IMR-90 (cell line): ENCODE data around the gene TCF7L1. TPM values are rescaled to one million over a fixed set of nuclear protein-coding genes. Genes with fewer than 3 reads are reported as not detected.

Source experiments
- ATAC-seq: fragments of 200-7000 bp; cut with Tn5 transposase; 2 replicates; pipeline ENCODE4 v1.9.1; 2020; ENCODE audit warnings: low read depth, mild to moderate bottlenecking, moderate library complexity
- BruUV-seq: library from RNA; stranded (reverse); fragments of 400-500 nt; replicated peaks from 2 replicates; lab custom pipeline; 2021; lab: Mats Ljungman, UMichigan
- CTCF ChIA-PET: fragments of 300-600 bp; formaldehyde crosslinking; extraction: SDS; loops from one replicate; lab custom pipeline; 2021; ENCODE audit warnings: antibody characterized with exemption; lab: Yijun Ruan, JAX
- POLR2A ChIA-PET: fragments of 300-600 bp; sonication (Branson Sonifier 250); formaldehyde crosslinking; loops from one replicate; lab custom pipeline; 2022; ENCODE audit warnings: antibody characterized with exemption; ENCODE audit not compliant: unreplicated experiment; lab: Charles Lee
- DNase-seq: peaks from one replicate; pipeline ENCODE4 v3.0.0; 2013
- H2AFZ ChIP-seq: replicated peaks from 2 replicates; pipeline ENCODE3; 2013; ENCODE audit warnings: low read length, mild to moderate bottlenecking; ENCODE audit not compliant: poor library complexity
- H2AK5ac ChIP-seq: 2 replicates; pipeline ENCODE4 v1.6.1; 2013; ENCODE audit warnings: low read depth, low read length, inconsistent platforms
- H2AK9ac ChIP-seq: replicated peaks from 2 replicates; pipeline ENCODE3; 2013; ENCODE audit warnings: mild to moderate bottlenecking, low read depth, low read length, moderate library complexity; ENCODE audit not compliant: poor library complexity
- H2BK120ac ChIP-seq: 2 replicates; pipeline ENCODE4 v1.6.1; 2013; ENCODE audit warnings: low read depth, low read length, inconsistent platforms
- H2BK15ac ChIP-seq: 3 replicates; pipeline ENCODE4 v1.6.1; 2013; ENCODE audit warnings: low read depth, low read length, inconsistent platforms
- H2BK20ac ChIP-seq: 2 replicates; pipeline ENCODE4 v1.6.1; 2013; ENCODE audit warnings: low read depth, mild to moderate bottlenecking, inconsistent platforms, low read length, moderate library complexity
- H2BK5ac ChIP-seq: 2 replicates; pipeline ENCODE4 v1.6.1; 2013; ENCODE audit warnings: mild to moderate bottlenecking, low read depth, low read length, inconsistent platforms; ENCODE audit not compliant: poor library complexity, severe bottlenecking
- H3K14ac ChIP-seq: replicated peaks from 2 replicates; pipeline ENCODE4 v1.6.1; 2013; ENCODE audit warnings: low read depth, low read length, inconsistent platforms
- H3K18ac ChIP-seq: 2 replicates; pipeline ENCODE4 v1.6.1; 2013; ENCODE audit warnings: low read depth, low read length, control low read depth
- H3K23ac ChIP-seq: 2 replicates; pipeline ENCODE4 v1.6.1; 2013; ENCODE audit warnings: low read depth, low read length, inconsistent platforms
- H3K27ac ChIP-seq: 2 replicates; pipeline ENCODE4 v1.5.1; 2013; ENCODE audit warnings: mild to moderate bottlenecking, control low read depth, low read length; ENCODE audit not compliant: insufficient read depth
- H3K27me3 ChIP-seq: 2 replicates; pipeline ENCODE4 v1.6.1; 2013; ENCODE audit warnings: low read length; ENCODE audit not compliant: control insufficient read depth, insufficient read depth
- H3K36me3 ChIP-seq: 2 replicates; pipeline ENCODE4 v1.6.1; 2013; ENCODE audit warnings: low read length, mixed read lengths; ENCODE audit not compliant: control insufficient read depth, insufficient read depth
- H3K4ac ChIP-seq: 2 replicates; pipeline ENCODE4 v1.6.1; 2013; ENCODE audit warnings: low read depth, low read length, inconsistent platforms
- H3K4me1 ChIP-seq: 2 replicates; pipeline ENCODE4 v1.6.1; 2013; ENCODE audit warnings: low read length, mixed read lengths; ENCODE audit not compliant: control insufficient read depth, insufficient read depth
- H3K4me2 ChIP-seq: 2 replicates; pipeline ENCODE4 v1.6.1; 2013; ENCODE audit warnings: low read depth, mild to moderate bottlenecking, control low read depth, low read length, moderate library complexity
- H3K4me3 ChIP-seq: 2 replicates; pipeline ENCODE4 v1.5.1; 2013; ENCODE audit warnings: low read depth, mild to moderate bottlenecking, control low read depth, low read length, moderate library complexity; ENCODE audit not compliant: insufficient read depth
- H3K56ac ChIP-seq: 2 replicates; pipeline ENCODE4 v1.6.1; 2013; ENCODE audit warnings: low read length, inconsistent platforms; ENCODE audit not compliant: insufficient read depth; ENCODE audit errors: extremely low read depth
- H3K79me1 ChIP-seq, 2 experiments: 2 replicates each; pipeline ENCODE4 v1.6.1; 2013; ENCODE audit warnings: low read length in 2 of 2, inconsistent platforms in 1 of 2, low read depth in 1 of 2
- H3K9ac ChIP-seq: 2 replicates; pipeline ENCODE4 v1.6.1; 2013; ENCODE audit warnings: low read depth, low read length, control low read depth
- H3K9me1 ChIP-seq: 2 replicates; pipeline ENCODE4 v1.6.1; 2013; ENCODE audit warnings: low read length, inconsistent platforms; ENCODE audit not compliant: insufficient read depth
- H3K9me3 ChIP-seq: 2 replicates; pipeline ENCODE4 v1.6.1; 2013; ENCODE audit warnings: low read length; ENCODE audit not compliant: control insufficient read depth, insufficient read depth
- H4K20me1 ChIP-seq: 2 replicates; pipeline ENCODE4 v1.6.1; 2013; ENCODE audit warnings: low read length, inconsistent platforms; ENCODE audit not compliant: insufficient read depth
- H4K5ac ChIP-seq: 2 replicates; pipeline ENCODE4 v1.6.1; 2013; ENCODE audit warnings: mild to moderate bottlenecking, low read depth, low read length, control low read depth
- H4K8ac ChIP-seq, 2 experiments: 2 replicates each; pipeline ENCODE4 v1.6.1; 2013; ENCODE audit warnings: low read depth in 2 of 2, low read length in 2 of 2, control low read depth in 1 of 2, inconsistent platforms in 1 of 2
- H4K91ac ChIP-seq: 2 replicates; pipeline ENCODE4 v1.6.1; 2013; ENCODE audit warnings: low read depth, low read length, inconsistent platforms; ENCODE audit not compliant: insufficient read depth
- CHD1 ChIP-seq: IDR thresholded peaks from 2 replicates; pipeline ENCODE4 v1.6.1; 2012; ENCODE audit warnings: low read depth, low read length, improper control_type of control experiment
- ELK1 ChIP-seq: fragments of 150-350 bp; IDR thresholded peaks from 2 replicates; pipeline ENCODE4 v1.6.1; 2016; ENCODE audit warnings: low read depth, mild to moderate bottlenecking, low read length, moderate library complexity, borderline replicate concordance
- NFE2L2 ChIP-seq: fragments of 150-350 bp; IDR thresholded peaks from 2 replicates; pipeline ENCODE4 v1.6.1; 2016; ENCODE audit warnings: low read depth, mild to moderate bottlenecking, low read length
- RAD21 ChIP-seq: IDR thresholded peaks from 2 replicates; pipeline ENCODE4 v1.6.1; 2012; ENCODE audit warnings: low read length, improper control_type of control experiment
- RCOR1 ChIP-seq: IDR thresholded peaks from 2 replicates; pipeline ENCODE4 v1.6.1; 2012; ENCODE audit warnings: mild to moderate bottlenecking, low read length, improper control_type of control experiment; ENCODE audit not compliant: insufficient replicate concordance
- WGBS, 2 experiments: methylation state at CpG; one replicate each; pipeline versions ENCODE4 v1.1.5 to v1.1.7; 2013; ENCODE audit warnings: missing lambda C conversion rate in 2 of 2; ENCODE audit not compliant: insufficient read length in 1 of 2; ENCODE audit errors: extremely low coverage in 2 of 2; 5-methylcytosine and 5-hydroxymethylcytosine counted together
- dilution Hi-C: fragments of 300-500 bp; cut with HindIII; formaldehyde crosslinking; loops from one replicate; pipeline ENCODE4 v1.14.3; 2018; ENCODE audit warnings: low sequenced_read_pairs; ENCODE audit not compliant: unreplicated experiment
- in situ Hi-C: fragments of 300-500 bp; cut with MboI; formaldehyde crosslinking; loops from 3 replicates; pipeline ENCODE4 v1.14.3; 2019; ENCODE audit warnings: low sequenced_read_pairs, inconsistent platforms, mixed read lengths
- intact Hi-C: fragments of 100-400 bp; cut with micrococcal nuclease; formaldehyde crosslinking; loops from 2 replicates; pipeline ENCODE4 v1.10.0; 2022
- polyA plus RNA-seq, 3 experiments: library from polyadenylated mRNA; depleted of rRNA; stranded (reverse); fragments of >200 nt; gene quantifications; 2 replicates each; pipeline ENCODE4 v1.2.3, GENCODE V29; 2012; ENCODE audit warnings: low replicate concordance in 1 of 3
- total RNA-seq: library from RNA; depleted of rRNA; stranded (reverse); fragments of >200 nt; gene quantifications from 2 replicates; pipeline ENCODE4 v1.2.3, GENCODE V29; 2012

TCF7L1 gene
- total and polyA plus RNA-seq, 2 of the 4 experiments (the other 2 are of a cell fraction), result 0.72 to 11.1 TPM

DNA sequence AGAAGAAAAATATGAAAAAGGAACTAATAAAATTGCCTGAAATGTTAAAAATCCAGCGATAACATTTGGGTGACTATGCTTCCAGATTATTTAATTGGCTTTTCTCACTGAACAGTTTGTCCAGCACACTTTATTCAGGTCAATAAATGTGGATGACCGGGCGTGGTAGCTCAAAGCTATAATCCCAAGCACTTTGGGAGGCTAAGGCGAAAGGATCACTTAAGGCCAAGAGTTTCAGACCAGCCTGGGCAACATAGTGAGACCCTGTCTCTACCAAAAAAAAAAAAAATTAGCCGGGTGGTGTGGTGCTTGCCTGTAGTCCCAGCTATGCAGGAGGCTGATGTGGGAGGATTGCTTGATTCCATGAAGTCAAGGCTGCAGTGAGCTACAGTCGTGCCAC is 139.2 kb downstream of the TCF7L1 start:
- intact Hi-C loops (no loop called here), dilution Hi-C loops (no loop called here), in situ Hi-C loops (no loop called here)
- H3K27ac ChIP-seq, result no peak overlapping the region
- no peak overlapping the region for H3K4me2 ChIP-seq
- H3K9ac ChIP-seq, result no peak overlapping the region
- no peak overlapping the region for H2BK15ac ChIP-seq
- H3K18ac ChIP-seq, result no peak overlapping the region
- TF ChIP-seq RAD21 (no peak), ELK1 (no peak), NFE2L2 (no peak), CHD1 (no peak), RCOR1 (no peak)
- no peak overlapping the region for H2BK120ac ChIP-seq
- H4K5ac ChIP-seq, result no peak overlapping the region
- no peak overlapping the region for H3K56ac ChIP-seq
- H3K23ac ChIP-seq, result no peak overlapping the region
- H3K4ac ChIP-seq, result no peak overlapping the region
- peaks cover 9% of the 10 kb centered on the region for H4K20me1 ChIP-seq
- H2AK9ac ChIP-seq, result no peak overlapping the region
- H4K8ac ChIP-seq, result no peak overlapping the region
- peaks cover 25% of the 10 kb centered on the region for H3K4me1 ChIP-seq
- CTCF ChIA-PET, result interaction anchor here (0.6 to 0.8 kb wide), 3 partner anchors 13 to 19 kb away, joined by 3 to 5 read pairs (median 3); no protein-coding TSS in a partner anchor
- no peak overlapping the region for H4K91ac ChIP-seq
- H2AK5ac ChIP-seq, result no peak overlapping the region
- no peak overlapping the region for H2AFZ ChIP-seq
- no peak overlapping the region for H2BK20ac ChIP-seq
- H3K9me1 ChIP-seq, result peaks cover 20% of the 10 kb centered on the region
- H3K36me3 ChIP-seq, result no peaks in the 10 kb centered on the region
- no peak for ATAC-seq
- H3K27me3 ChIP-seq, result no peaks in the 10 kb centered on the region
- no TSS peak for BruUV-seq
- no peaks in the 10 kb centered on the region for H3K9me3 ChIP-seq
- DNase-seq, result no peak
- H3K79me1 ChIP-seq, result peaks cover 0 to 60% of the 10 kb centered on the region in 2 experiments; a peak in 3 of 4 replicates
- no peak overlapping the region for H3K14ac ChIP-seq
- WGBS, 2 experiments, result no CpG with 5 or more reads among the region's 6 CpGs
- no peak overlapping the region for H2BK5ac ChIP-seq
- H3K4me3 ChIP-seq, result no peak overlapping the region
- POLR2A ChIA-PET, result no interaction called here
